HCT116 (cell line): ENCODE measurements around the gene WDR76. TPM values are rescaled to one million over a fixed set of nuclear protein-coding genes. Genes with fewer than 3 reads are reported as not detected.

Source experiments
- ATAC-seq: fragments of 200-7000 bp; cut with Tn5 transposase; 2 replicates; pipeline ENCODE4 v1.9.1; 2020; ENCODE audit warnings: mild to moderate bottlenecking, moderate library complexity
- BruUV-seq: library from RNA; stranded (reverse); fragments of 400-500 nt; replicated peaks from 2 replicates; lab custom pipeline; 2021; lab: Mats Ljungman, UMichigan
- CTCF ChIA-PET: fragments of 300-600 bp; sonication (Branson Sonifier 250); formaldehyde crosslinking; loops from one replicate; lab custom pipeline; 2021; ENCODE audit warnings: antibody characterized with exemption; lab: Charles Lee
- POLR2A ChIA-PET: fragments of 300-600, 350-600 bp; sonication (Branson Sonifier 250); formaldehyde crosslinking; loops from one replicate; lab custom pipeline; 2021; ENCODE audit warnings: antibody characterized with exemption; lab: Charles Lee
- RAD21 ChIA-PET, 2 experiments: fragments of 300-600 bp; sonication (Branson Sonifier 250); formaldehyde crosslinking; loops; one replicate each; lab custom pipeline; 2023; ENCODE audit warnings: low total read pairs in 2 of 2; ENCODE audit not compliant: uncharacterized antibody in 2 of 2, unreplicated experiment in 2 of 2, low non-redundant PET in 1 of 2; lab: Charles Lee
- DNase-seq: peaks from one replicate; pipeline ENCODE4 v3.0.0-alpha.2; 2010; ENCODE audit warnings: low read depth, low spot score
- H2AFZ ChIP-seq: fragments of 200-600 bp; shearing (Covaris generic), sonication (generic); 2 replicates; pipeline ENCODE4 v1.6.1; 2017; ENCODE audit warnings: low read depth, mixed run types, mixed read lengths, antibody characterized with exemption, low read length; ENCODE audit not compliant: poor library complexity, severe bottlenecking
- H3K27ac ChIP-seq: 2 replicates; pipeline ENCODE4 v1.5.1; 2012; ENCODE audit warnings: low read depth, low read length
- H3K27me3 ChIP-seq: fragments of 200-600 bp; sonication (generic); 2 replicates; pipeline ENCODE4 v1.6.1; 2016; ENCODE audit warnings: mixed run types, low read length, mixed read lengths; ENCODE audit not compliant: insufficient read depth
- H3K36me3 ChIP-seq, 2 experiments: fragments of 200-500 bp in 1 of 2; fragments of 200-600 bp in 1 of 2; sonication (Bioruptor generic) in 1 of 2; sonication (generic) in 1 of 2; 2 replicates each; pipeline versions ENCODE4 v1.5.1 to v1.6.1; 2014 to 2016; ENCODE audit warnings: low read length in 2 of 2, inconsistent platforms in 1 of 2, mixed read lengths in 1 of 2, mixed run types in 1 of 2; ENCODE audit not compliant: insufficient read depth in 2 of 2, control insufficient read depth in 1 of 2
- H3K4me1 ChIP-seq, 2 experiments: fragments of 200-600 bp in 1 of 2; sonication (generic) in 1 of 2; 2 replicates each; pipeline versions ENCODE4 v1.5.1 to v1.6.1; 2012 to 2017; ENCODE audit warnings: low read length in 2 of 2, inconsistent platforms in 1 of 2, mild to moderate bottlenecking in 1 of 2, mixed read lengths in 1 of 2, mixed run types in 1 of 2, moderate library complexity in 1 of 2; ENCODE audit not compliant: insufficient read depth in 2 of 2, control insufficient read depth in 1 of 2
- H3K4me2 ChIP-seq: fragments of 200-600 bp; sonication (generic); 2 replicates; pipeline ENCODE4 v1.6.1; 2017; ENCODE audit warnings: mixed run types, low read length, mixed read lengths
- H3K4me3 ChIP-seq, 2 experiments: fragments of 200-600 bp in 1 of 2; sonication (generic) in 1 of 2; replicated peaks in 1 of 2; 2 replicates each; pipeline ENCODE4 v1.5.1; 2011 to 2016; ENCODE audit warnings: low read length in 2 of 2, control low read depth in 1 of 2, low read depth in 1 of 2, mild to moderate bottlenecking in 1 of 2, mixed read lengths in 1 of 2, mixed run types in 1 of 2
- H3K79me2 ChIP-seq: fragments of 200-600 bp; sonication (generic); 2 replicates; pipeline ENCODE4 v1.6.1; 2017; ENCODE audit warnings: mild to moderate bottlenecking, mixed run types, low read length, moderate library complexity, mixed read lengths; ENCODE audit not compliant: insufficient read depth
- H3K9ac ChIP-seq: fragments of 200-600 bp; sonication (generic); 2 replicates; pipeline ENCODE4 v1.6.1; 2016; ENCODE audit warnings: low read length, mixed read lengths
- H3K9me2 ChIP-seq: fragments of 200-600 bp; sonication (generic), shearing (Covaris generic); 2 replicates; pipeline ENCODE4 v1.6.1; 2017; ENCODE audit warnings: mixed run types, mild to moderate bottlenecking, moderate library complexity; ENCODE audit not compliant: insufficient read depth
- H3K9me3 ChIP-seq, 2 experiments: fragments of 200-500 bp in 1 of 2; fragments of 200-600 bp in 1 of 2; sonication (Bioruptor generic) in 1 of 2; sonication (generic) in 1 of 2; 2 replicates each; pipeline ENCODE4 v1.6.1; 2014 to 2017; ENCODE audit warnings: low read length in 2 of 2, mixed read lengths in 2 of 2, inconsistent platforms in 1 of 2, low read depth in 1 of 2, mild to moderate bottlenecking in 1 of 2, mixed run types in 1 of 2, moderate library complexity in 1 of 2; ENCODE audit not compliant: control insufficient read depth in 1 of 2, insufficient read depth in 1 of 2
- H4K20me1 ChIP-seq: fragments of 200-600 bp; sonication (generic), shearing (Covaris generic); 2 replicates; pipeline ENCODE4 v1.6.1; 2017; ENCODE audit warnings: mixed run types, mild to moderate bottlenecking, moderate library complexity; ENCODE audit not compliant: insufficient read depth
- CEBPB ChIP-seq: IDR thresholded peaks from 2 replicates; pipeline ENCODE4 v1.6.1; 2012; ENCODE audit warnings: low read depth
- CTCF ChIP-seq, 3 experiments: fragments of 200-600 bp in 1 of 3; sonication (generic) in 1 of 3; IDR thresholded peaks in 2 of 3; conservative IDR thresholded peaks in 1 of 3; 2 replicates each; pipeline ENCODE4 v1.5.1; 2012 to 2017; ENCODE audit warnings: low read depth in 2 of 3, low read length in 2 of 3, antibody characterized with exemption in 1 of 3, borderline replicate concordance in 1 of 3, control low read depth in 1 of 3, mild to moderate bottlenecking in 1 of 3, mixed read lengths in 1 of 3, mixed run types in 1 of 3, moderate library complexity in 1 of 3; ENCODE audit not compliant: insufficient read depth in 1 of 3
- EGR1 ChIP-seq: IDR thresholded peaks from 2 replicates; pipeline ENCODE4 v1.6.1; 2012; ENCODE audit warnings: low read depth
- ELF1 ChIP-seq: IDR thresholded peaks from 2 replicates; pipeline ENCODE4 v1.6.1; 2012; ENCODE audit warnings: low read depth, borderline replicate concordance
- EZH2 ChIP-seq: fragments of 200-600 bp; sonication (generic); IDR thresholded peaks from 2 replicates; pipeline ENCODE4 v1.6.1; 2017; ENCODE audit warnings: antibody characterized with exemption, mixed run types
- EZH2phosphoT487 ChIP-seq: fragments of 200-600 bp; IDR thresholded peaks from 2 replicates; pipeline ENCODE4 v1.6.1; 2018; ENCODE audit warnings: antibody characterized with exemption, borderline replicate concordance
- FOSL1 ChIP-seq: IDR thresholded peaks from 2 replicates; pipeline ENCODE4 v1.6.1; 2012; ENCODE audit warnings: low read depth
- MAX ChIP-seq: IDR thresholded peaks from 2 replicates; pipeline ENCODE4 v1.6.1; 2012
- RAD21 ChIP-seq: IDR thresholded peaks from 2 replicates; pipeline ENCODE4 v1.6.1; 2012; ENCODE audit warnings: low read depth, mild to moderate bottlenecking
- SIN3A ChIP-seq: IDR thresholded peaks from 2 replicates; pipeline ENCODE4 v1.6.1; 2012; ENCODE audit warnings: low read depth
- SP1 ChIP-seq: IDR thresholded peaks from 2 replicates; pipeline ENCODE4 v1.6.1; 2012; ENCODE audit warnings: low read depth
- SRF ChIP-seq: IDR thresholded peaks from 2 replicates; pipeline ENCODE4 v1.6.1; 2012; ENCODE audit warnings: low read depth
- ZFX ChIP-seq: fragments of 450-650 bp; IDR thresholded peaks from 2 replicates; pipeline ENCODE4 v1.6.1; 2017
- intact Hi-C: fragments of 100-400 bp; cut with micrococcal nuclease; formaldehyde crosslinking; loops from 2 replicates; pipeline ENCODE4 v1.10.0; 2022
- total RNA-seq: library from RNA; stranded (reverse); gene quantifications from one replicate; pipeline ENCODE4 v1.2.1, GENCODE V29; 2021; ENCODE audit not compliant: unreplicated experiment
- TF ChIP-seq, protein P1 (sequence below): IDR thresholded peaks from 2 replicates; pipeline ENCODE4 v1.6.1; 2012; ENCODE audit warnings: low read depth

The WDR76 gene
- total RNA-seq, 1 experiment from 2014 or later: 33.0 TPM

DNA sequence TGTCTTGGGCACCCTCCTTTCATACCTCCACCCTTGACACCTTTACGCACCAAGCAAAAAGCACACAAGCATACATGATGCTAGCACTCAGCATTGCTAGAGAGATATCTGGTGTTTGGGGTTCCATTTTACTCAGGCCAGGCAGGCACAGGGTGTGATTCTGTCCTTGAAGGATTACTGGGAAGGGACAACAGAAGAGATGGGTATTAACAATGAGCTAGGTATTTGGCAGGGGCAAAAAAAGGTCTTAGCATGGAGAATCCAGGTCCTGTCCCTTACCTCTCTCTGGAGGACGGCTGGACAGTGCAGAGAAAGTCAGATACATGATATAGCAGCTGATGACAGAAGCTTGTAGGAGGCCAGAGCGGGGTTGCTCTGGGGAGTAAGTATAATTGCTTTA is 30.2 kb upstream of the WDR76 start:
- H3K4me1 ChIP-seq: peaks cover 14 to 32% of the 10 kb centered on the region in 2 experiments
- H3K36me3 ChIP-seq: peaks cover 32 to 42% of the 10 kb centered on the region in 2 experiments
- H3K4me3 ChIP-seq: no peak overlapping the region
- intact Hi-C loops: no loop called here
- CTCF ChIA-PET: interaction anchor here (1.7 kb wide), 1 partner anchor 20 kb away, joined by 12 read pairs; the partner anchor contains the start of gene ELL3
- BruUV-seq: no TSS peak
- no peaks in the 10 kb centered on the region for H3K27me3 ChIP-seq
- H3K9me2 ChIP-seq: no peaks in the 10 kb centered on the region
- RAD21 ChIA-PET: no interaction called here
- H3K9me3 ChIP-seq: no peaks in the 10 kb centered on the region
- DNase-seq: no peak
- H3K79me2 ChIP-seq: peaks cover 49% of the 10 kb centered on the region
- H3K9ac ChIP-seq: no peak overlapping the region
- POLR2A ChIA-PET: interaction anchor here (1.3 kb wide), 1 partner anchor 20 kb away, joined by 3 read pairs; the partner anchor contains the start of gene ELL3
- TF ChIP-seq FOSL1 (no peak), EZH2phosphoT487 (no peak), EZH2 (no peak), MAX (no peak), RAD21 (no peak), ELF1 (no peak), SRF (no peak), CEBPB (no peak), SIN3A (no peak), ZFX (no peak), EGR1 (no peak), CTCF (IDR thresholded peaks at IDR 0.05 in 2 of 3, conservative IDR thresholded peaks at IDR 0.05 in 1 of 3; ENCODE audit: borderline replicate concordance in 1 of 3, insufficient read depth in 1 of 3, low read depth in 2 of 3, low read length in 2 of 3) (no peak), SP1 (no peak)
- TF ChIP-seq, protein P1, sequence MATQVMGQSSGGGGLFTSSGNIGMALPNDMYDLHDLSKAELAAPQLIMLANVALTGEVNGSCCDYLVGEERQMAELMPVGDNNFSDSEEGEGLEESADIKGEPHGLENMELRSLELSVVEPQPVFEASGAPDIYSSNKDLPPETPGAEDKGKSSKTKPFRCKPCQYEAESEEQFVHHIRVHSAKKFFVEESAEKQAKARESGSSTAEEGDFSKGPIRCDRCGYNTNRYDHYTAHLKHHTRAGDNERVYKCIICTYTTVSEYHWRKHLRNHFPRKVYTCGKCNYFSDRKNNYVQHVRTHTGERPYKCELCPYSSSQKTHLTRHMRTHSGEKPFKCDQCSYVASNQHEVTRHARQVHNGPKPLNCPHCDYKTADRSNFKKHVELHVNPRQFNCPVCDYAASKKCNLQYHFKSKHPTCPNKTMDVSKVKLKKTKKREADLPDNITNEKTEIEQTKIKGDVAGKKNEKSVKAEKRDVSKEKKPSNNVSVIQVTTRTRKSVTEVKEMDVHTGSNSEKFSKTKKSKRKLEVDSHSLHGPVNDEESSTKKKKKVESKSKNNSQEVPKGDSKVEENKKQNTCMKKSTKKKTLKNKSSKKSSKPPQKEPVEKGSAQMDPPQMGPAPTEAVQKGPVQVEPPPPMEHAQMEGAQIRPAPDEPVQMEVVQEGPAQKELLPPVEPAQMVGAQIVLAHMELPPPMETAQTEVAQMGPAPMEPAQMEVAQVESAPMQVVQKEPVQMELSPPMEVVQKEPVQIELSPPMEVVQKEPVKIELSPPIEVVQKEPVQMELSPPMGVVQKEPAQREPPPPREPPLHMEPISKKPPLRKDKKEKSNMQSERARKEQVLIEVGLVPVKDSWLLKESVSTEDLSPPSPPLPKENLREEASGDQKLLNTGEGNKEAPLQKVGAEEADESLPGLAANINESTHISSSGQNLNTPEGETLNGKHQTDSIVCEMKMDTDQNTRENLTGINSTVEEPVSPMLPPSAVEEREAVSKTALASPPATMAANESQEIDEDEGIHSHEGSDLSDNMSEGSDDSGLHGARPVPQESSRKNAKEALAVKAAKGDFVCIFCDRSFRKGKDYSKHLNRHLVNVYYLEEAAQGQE: no peak
- no peak overlapping the region for H3K27ac ChIP-seq
- H3K4me2 ChIP-seq: no peak overlapping the region
- no peaks in the 10 kb centered on the region for H4K20me1 ChIP-seq
- ATAC-seq: no peak
- no peak overlapping the region for H2AFZ ChIP-seq
